ENCODE data around the gene WDR43.

WDR43 gene

DNA sequence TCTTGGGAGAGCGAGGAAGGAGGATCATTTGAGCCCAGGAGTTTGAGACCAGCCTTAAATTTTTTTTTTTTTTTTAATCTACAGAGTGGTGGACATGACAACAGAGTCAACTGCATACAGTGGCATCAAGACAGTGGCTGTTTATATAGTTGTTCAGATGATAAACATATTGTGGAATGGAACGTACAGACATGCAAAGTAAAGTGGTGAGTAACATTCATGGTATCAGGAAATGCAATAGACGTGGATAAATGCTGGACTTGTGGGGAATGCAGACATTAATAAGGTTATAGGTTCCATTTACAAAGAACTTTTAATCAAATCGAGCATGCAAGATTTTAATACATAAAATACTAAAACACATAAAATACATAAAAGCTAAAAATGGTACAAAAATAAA, 11.9 kb downstream of the WDR43 start:
- no peak for DNase-seq
- in situ Hi-C loops (cut with MboI; ENCODE audit: low pct_unique_long_range_greater_than_20kb, low sequenced_read_pairs), result no loop called here

DNA sequence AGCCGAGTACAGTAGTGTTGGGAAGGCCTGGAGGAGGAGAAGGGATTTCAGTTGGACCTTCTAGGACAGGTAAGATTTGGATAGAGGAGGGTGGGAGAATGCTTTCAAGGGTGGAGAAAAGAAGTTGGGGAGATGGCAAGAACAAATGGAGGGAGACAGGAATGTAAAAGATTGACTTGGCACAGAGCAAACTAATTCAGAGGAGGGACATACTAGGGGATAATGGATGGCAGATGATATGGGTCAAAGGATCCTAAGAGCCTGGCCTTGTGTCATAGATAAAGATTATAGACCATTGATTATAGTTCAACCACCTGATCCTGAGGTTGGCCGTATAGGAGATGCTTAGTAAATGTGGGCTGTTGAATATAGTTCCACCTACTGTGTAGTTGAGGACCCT, 12.4 kb downstream of the WDR43 start:
- DNase-seq, result no peak

GRCh38 chr2:28908172-28908571, 13.7 kb downstream of the WDR43 start:
- in situ Hi-C loops (cut with MboI; ENCODE audit: low pct_unique_long_range_greater_than_20kb, low sequenced_read_pairs), result no loop called here
- DNase-seq, result no peak

More for the DNA sequence above, 12.4 kb downstream of the WDR43 start:
- in situ Hi-C loops (cut with MboI; ENCODE audit: low pct_unique_long_range_greater_than_20kb, low sequenced_read_pairs), result no loop called here

GRCh38 chr2:28909655-28910353, 15.3 kb downstream of the WDR43 start:
- in situ Hi-C loops (cut with MboI; ENCODE audit: low pct_unique_long_range_greater_than_20kb, low sequenced_read_pairs), result no loop called here
- DNase-seq, result no peak

GRCh38 chr2:28915939-28916338, 21.5 kb downstream of the WDR43 start:
- DNase-seq, result no peak

GRCh38 chr2:28926847-28927246, 32.4 kb downstream of the WDR43 start:
- peak; percentile 37 for DNase-seq

More at GRCh38 chr2:28915939-28916338, 21.5 kb downstream of the WDR43 start:
- in situ Hi-C loops (cut with MboI; ENCODE audit: low pct_unique_long_range_greater_than_20kb, low sequenced_read_pairs), result no loop called here

GRCh38 chr2:28927469-28927868, 33.0 kb downstream of the WDR43 start:
- DNase-seq, result no peak
- in situ Hi-C loops (cut with MboI; ENCODE audit: low pct_unique_long_range_greater_than_20kb, low sequenced_read_pairs), result no loop called here

More at GRCh38 chr2:28926847-28927246, 32.4 kb downstream of the WDR43 start:
- in situ Hi-C loops (cut with MboI; ENCODE audit: low pct_unique_long_range_greater_than_20kb, low sequenced_read_pairs), result no loop called here

DNA sequence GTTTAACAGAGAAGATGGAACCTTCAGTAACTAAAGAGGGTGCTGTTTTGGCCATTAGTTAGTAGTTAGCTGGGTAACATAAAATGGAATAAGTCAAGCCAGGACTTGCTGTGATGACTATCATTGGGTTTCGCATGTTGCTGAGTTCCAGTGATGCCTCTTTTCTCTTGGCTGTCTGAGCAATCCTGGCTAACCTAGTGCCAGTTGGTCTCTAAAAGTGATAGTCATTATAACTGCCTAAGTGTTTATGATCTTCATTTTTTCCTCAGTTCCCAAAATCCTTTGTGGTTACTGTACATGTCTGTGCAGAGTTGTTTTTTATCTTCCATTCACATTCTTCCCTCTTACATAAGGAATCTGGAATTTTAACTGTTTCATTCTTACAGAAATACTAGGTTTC, 33.4 kb downstream of the WDR43 start:
- in situ Hi-C loops (cut with MboI; ENCODE audit: low pct_unique_long_range_greater_than_20kb, low sequenced_read_pairs), result no loop called here
- no peak for DNase-seq

GRCh38 chr2:28929581-28929980, 35.1 kb downstream of the WDR43 start:
- in situ Hi-C loops (cut with MboI; ENCODE audit: low pct_unique_long_range_greater_than_20kb, low sequenced_read_pairs), result no loop called here
- DNase-seq, result no peak

- DNase-seq, result no peak
- in situ Hi-C loops (cut with MboI; ENCODE audit: low pct_unique_long_range_greater_than_20kb, low sequenced_read_pairs), result no loop called here
These were observed 35.7 kb downstream of the WDR43 start for GRCh38 chr2:28930205-28930604.

DNA sequence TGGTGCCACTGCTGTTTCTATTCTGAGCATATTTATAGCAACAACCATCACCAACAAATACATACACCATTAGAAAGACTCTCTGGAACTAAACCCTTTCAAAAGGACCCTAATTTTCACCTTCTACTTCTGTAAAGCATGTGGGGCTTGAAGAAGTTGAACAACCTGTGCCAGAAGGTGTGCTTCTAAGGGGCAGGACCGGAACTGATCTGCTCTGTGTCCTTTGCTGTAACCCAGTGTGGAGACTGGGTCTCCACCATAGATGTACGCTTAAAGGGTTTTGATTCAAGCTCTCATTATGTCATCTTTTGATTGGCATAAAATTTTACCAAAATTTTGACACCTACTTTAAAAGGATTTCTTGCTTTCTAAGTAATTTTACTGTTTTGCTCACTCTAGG, 40.3 kb downstream of the WDR43 start:
- in situ Hi-C loops (cut with MboI; ENCODE audit: low pct_unique_long_range_greater_than_20kb, low sequenced_read_pairs), result no loop called here
- no peak for DNase-seq

DNA sequence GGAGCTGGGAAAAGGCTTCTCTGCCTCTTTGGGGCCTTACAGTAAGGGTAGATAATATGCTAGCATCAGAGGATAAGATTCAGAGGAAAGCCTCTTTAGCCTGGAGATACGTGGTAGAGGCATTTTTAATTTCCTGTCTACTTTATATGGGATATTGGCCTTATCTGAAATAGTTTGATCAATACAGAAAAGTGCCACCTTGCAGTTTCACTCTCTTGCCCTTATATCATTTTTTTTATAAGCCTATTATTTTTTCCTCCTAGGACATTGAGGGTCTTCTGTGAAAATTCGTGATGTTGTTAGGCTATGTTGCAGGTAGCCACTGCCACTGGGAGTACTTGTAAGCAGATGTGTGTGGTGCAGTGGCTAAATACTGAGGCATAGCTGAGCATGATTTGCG, 46.5 kb downstream of the WDR43 start:
- in situ Hi-C loops (cut with MboI; ENCODE audit: low pct_unique_long_range_greater_than_20kb, low sequenced_read_pairs), result no loop called here

DNA sequence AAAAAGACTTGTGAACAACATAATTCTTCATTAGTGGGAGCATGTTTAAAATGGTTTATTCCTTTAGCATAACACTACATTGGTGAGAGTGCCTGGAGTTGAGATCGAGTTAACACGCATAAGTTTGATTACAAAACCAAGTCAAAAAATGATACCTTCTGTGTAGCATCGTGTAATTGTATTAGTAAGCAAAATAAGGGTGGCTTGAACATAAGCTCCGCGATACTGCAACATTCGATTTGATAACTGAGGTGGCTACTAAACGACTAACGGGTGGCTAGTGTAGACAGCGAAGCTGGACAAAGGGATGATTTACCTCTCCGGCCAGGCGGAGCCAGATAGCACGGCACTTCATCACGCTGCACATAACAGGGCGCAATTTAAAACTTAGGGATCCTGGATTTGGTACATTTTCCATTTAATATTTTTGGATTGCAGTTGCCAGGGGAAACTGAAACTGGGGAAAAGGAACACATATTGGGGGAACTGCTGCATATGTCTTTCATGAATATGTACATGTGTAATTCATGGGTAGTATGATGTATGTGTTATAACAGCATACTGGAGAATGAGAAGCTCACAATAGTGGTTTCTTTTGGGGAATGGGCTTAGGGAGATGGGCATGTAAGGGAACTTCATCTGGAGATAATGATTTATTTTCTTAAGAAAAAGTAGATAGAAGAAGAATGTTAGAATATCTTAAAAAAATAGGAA, 50.2 kb downstream of the WDR43 start:
- in situ Hi-C loops (cut with MboI; ENCODE audit: low pct_unique_long_range_greater_than_20kb, low sequenced_read_pairs), result no loop called here
- no peak for DNase-seq

More for the DNA sequence above, 46.5 kb downstream of the WDR43 start:
- DNase-seq, result no peak

GRCh38 chr2:28948160-28948559, 53.7 kb downstream of the WDR43 start:
- in situ Hi-C loops (cut with MboI; ENCODE audit: low pct_unique_long_range_greater_than_20kb, low sequenced_read_pairs), result no loop called here
- DNase-seq, result no peak

DNA sequence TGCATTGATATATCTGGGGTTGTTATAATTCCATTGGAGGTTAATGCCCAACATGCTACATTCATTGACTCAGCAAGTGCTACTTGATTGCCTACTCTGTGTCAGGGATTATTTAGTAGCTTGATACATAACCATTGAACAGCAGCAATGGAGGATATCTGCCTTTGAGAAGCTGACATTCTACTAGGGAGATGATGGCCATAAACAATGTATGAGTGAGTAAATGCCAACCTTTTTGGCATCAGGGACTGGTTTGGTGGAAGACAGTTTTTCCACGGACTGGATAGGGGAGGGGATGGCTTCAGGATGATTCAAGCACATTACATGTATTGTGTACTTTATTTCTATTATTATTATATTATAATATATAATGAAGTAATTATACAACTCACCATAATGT, 54.7 kb downstream of the WDR43 start:
- in situ Hi-C loops (cut with MboI; ENCODE audit: low pct_unique_long_range_greater_than_20kb, low sequenced_read_pairs), result no loop called here

DNA sequence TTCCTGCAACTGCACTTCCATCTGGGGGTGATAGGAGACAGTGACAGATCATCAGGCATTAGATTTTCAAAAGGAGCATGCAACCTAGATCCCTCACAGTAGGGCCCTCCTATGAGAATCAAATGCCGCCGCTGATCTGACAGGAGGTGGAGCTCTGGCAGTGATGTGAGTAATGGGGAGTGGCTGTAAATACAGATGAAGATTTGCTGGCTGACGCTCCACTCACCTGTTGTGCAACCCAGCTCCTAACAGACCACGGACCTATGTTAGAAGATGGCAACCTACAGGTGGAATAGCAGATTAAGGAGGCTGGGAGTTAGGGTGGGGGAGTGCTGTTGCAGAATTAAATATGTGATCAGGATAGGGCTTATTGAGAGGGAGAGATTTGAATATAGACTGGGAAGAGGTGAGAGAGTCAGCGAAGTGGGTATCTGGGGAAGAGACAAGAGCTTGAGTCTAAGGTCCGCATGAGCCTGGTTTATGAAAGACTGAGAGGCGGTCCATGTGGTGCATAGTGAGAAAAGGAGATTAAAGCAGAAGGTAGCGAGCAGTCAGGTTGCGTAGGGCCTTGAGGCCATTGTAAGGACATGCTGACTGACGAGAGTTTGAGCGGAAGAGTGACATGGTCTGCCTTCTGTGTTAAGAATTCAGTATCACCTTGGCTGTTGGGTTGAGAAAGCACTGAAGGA, 55.3 kb downstream of the WDR43 start:
- in situ Hi-C loops (cut with MboI; ENCODE audit: low pct_unique_long_range_greater_than_20kb, low sequenced_read_pairs), result no loop called here
- DNase-seq, result no peak

More for the DNA sequence above, 54.7 kb downstream of the WDR43 start:
- DNase-seq, result no peak

GRCh38 chr2:28950941-28951630, 56.6 kb downstream of the WDR43 start:
- in situ Hi-C loops (cut with MboI; ENCODE audit: low pct_unique_long_range_greater_than_20kb, low sequenced_read_pairs), result no loop called here
- no peak for DNase-seq

- DNase-seq, result no peak
- in situ Hi-C loops (cut with MboI; ENCODE audit: low pct_unique_long_range_greater_than_20kb, low sequenced_read_pairs), result no loop called here
These were observed 57.7 kb downstream of the WDR43 start for GRCh38 chr2:28951910-28952835.

DNA sequence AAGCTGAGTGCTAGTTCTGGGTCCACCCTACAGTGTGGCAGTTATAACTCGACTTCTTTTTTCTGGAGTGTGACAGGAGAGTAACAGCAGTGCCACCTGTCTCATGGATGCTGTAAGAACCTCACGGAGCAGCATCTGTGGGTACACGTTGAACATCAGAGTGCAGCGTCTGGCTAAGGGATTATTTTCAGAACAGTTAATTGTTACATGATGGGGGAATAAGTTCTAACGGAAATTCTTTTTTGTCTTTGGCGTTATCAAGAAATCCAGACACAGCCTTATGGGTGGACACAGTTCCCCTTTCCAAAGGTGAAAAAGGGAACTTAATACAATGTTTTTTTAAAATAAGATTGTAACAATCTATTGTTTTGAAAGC, 58.4 kb downstream of the WDR43 start:
- DNase-seq, result peak; percentile 95
- in situ Hi-C loops (cut with MboI; ENCODE audit: low pct_unique_long_range_greater_than_20kb, low sequenced_read_pairs), result no loop called here

Data from KBM-7 (cell line).